Upper lobe of right lung (tissue), 1 donor: ENCODE measurements around the gene CDKN2B. TPM values are rescaled to one million over a fixed set of nuclear protein-coding genes. Genes with fewer than 3 reads are reported as not detected.

Source experiments
- total RNA-seq: library from RNA; stranded (reverse); fragmentation: NEBNext Ultra II Directional; extraction: Animal tissue kit (Norgen Biotek cat#: 25700); gene quantifications from one replicate; pipeline ENCODE4 v1.2.1, GENCODE V29; 2021
- donor health status: DM: no; HTN: yes; CAD: no; lungs with severe emphysema.

The CDKN2B gene
- total RNA-seq, 1 donor from 2014 or later: 31.3 TPM

Other genes with a start within 250 kb of the CDKN2B start
- gene MTAP, start 206.7 kb downstream of the CDKN2B start, total RNA-seq: 40.6 TPM
- gene CDKN2A, start 14.9 kb downstream of the CDKN2B start, total RNA-seq: 5.1 TPM
- gene CDKN2B-AS1, start 14.5 kb downstream of the CDKN2B start, total RNA-seq: 2.3 TPM